SH-SY5Y (cell line): Measurements from ENCODE around the gene QRFP.

Source experiments
- GATA2 ChIP-seq: IDR thresholded peaks from 2 replicates; pipeline ENCODE4 v1.6.1; 2011; ENCODE audit warnings: mild to moderate bottlenecking, low read depth, low read length
- GATA3 ChIP-seq: IDR thresholded peaks from 2 replicates; pipeline ENCODE4 v1.6.1; 2011; ENCODE audit warnings: low read depth, mild to moderate bottlenecking, low read length, moderate library complexity

GRCh38 chr9:130872912-130873503 is 23.6 kb downstream of the QRFP start:
- TF ChIP-seq GATA2: no peak
- no peak for TF ChIP-seq GATA3
